ENCODE measurements around the gene MAPKAPK5.
"Not testable (repeated sequence)": the region's sequence is repeated elsewhere in the genome, so short reads cannot be mapped to it uniquely, and the experiment has no call there.

The MAPKAPK5 gene

GRCh38 chr12:111887926-111888745, 46.1 kb downstream of the MAPKAPK5 start:
- DNase-seq, result no peak

GRCh38 chr12:111893287-111893686, 51.3 kb downstream of the MAPKAPK5 start:
- DNase-seq, result no peak

- DNase-seq, result no peak
Measured at GRCh38 chr12:111894556-111894955, 52.5 kb downstream of the MAPKAPK5 start.

GRCh38 chr12:111901182-111901581, 59.2 kb downstream of the MAPKAPK5 start:
- no peak for DNase-seq

- DNase-seq, result no peak
Measured at GRCh38 chr12:111904446-111904975, 62.5 kb downstream of the MAPKAPK5 start.

GRCh38 chr12:111905502-111905901, 63.5 kb downstream of the MAPKAPK5 start:
- DNase-seq, result no peak

- DNase-seq, result no peak
Measured at GRCh38 chr12:111907740-111908139, 65.7 kb downstream of the MAPKAPK5 start.

- no peak for DNase-seq
Measured at GRCh38 chr12:111925171-111925570, 83.1 kb downstream of the MAPKAPK5 start.

GRCh38 chr12:111926631-111927030, 84.6 kb downstream of the MAPKAPK5 start:
- no peak for DNase-seq

- DNase-seq, result no peak
Measured at GRCh38 chr12:111927346-111927745, 85.3 kb downstream of the MAPKAPK5 start.

- no peak for DNase-seq
Measured at GRCh38 chr12:111932241-111932640, 90.2 kb downstream of the MAPKAPK5 start.

GRCh38 chr12:111936869-111937268, 94.8 kb downstream of the MAPKAPK5 start:
- DNase-seq, result no peak

- no peak for DNase-seq
Measured at GRCh38 chr12:111937429-111937828, 95.4 kb downstream of the MAPKAPK5 start.

GRCh38 chr12:111942557-111942956, 100.5 kb downstream of the MAPKAPK5 start:
- peak; percentile 8 for DNase-seq

GRCh38 chr12:111943929-111944328, 101.9 kb downstream of the MAPKAPK5 start:
- DNase-seq, result no peak

GRCh38 chr12:111950961-111951676, 109.1 kb downstream of the MAPKAPK5 start:
- not testable (repeated sequence) for DNase-seq
